Fibroblast of peridontal ligament (primary cell): ENCODE results near the gene CCDC187.

Source experiments
- DNase-seq: peaks from one replicate; pipeline ENCODE4 v3.0.0-alpha.2; 2010; ENCODE audit errors: extremely low read depth

The CCDC187 gene

GRCh38 chr9:136339173-136339957 lies 35.5 kb upstream of the CCDC187 start:
- no peak for DNase-seq

- DNase-seq, result no peak
These were observed 34.6 kb upstream of the CCDC187 start for GRCh38 chr9:136338511-136338910.

GRCh38 chr9:136337416-136338395 lies 33.8 kb upstream of the CCDC187 start:
- no peak for DNase-seq

- no peak for DNase-seq
These were observed 33.0 kb upstream of the CCDC187 start for GRCh38 chr9:136336881-136337280.

- no peak for DNase-seq
These were observed 32.4 kb upstream of the CCDC187 start for GRCh38 chr9:136336156-136336870.

GRCh38 chr9:136335296-136336155 lies 31.6 kb upstream of the CCDC187 start:
- DNase-seq, result no peak

GRCh38 chr9:136334541-136334940 lies 30.6 kb upstream of the CCDC187 start:
- no peak for DNase-seq

GRCh38 chr9:136333486-136333885 lies 29.6 kb upstream of the CCDC187 start:
- DNase-seq, result no peak

- DNase-seq, result no peak
These were observed 29.2 kb upstream of the CCDC187 start for GRCh38 chr9:136333045-136333444.

- DNase-seq, result no peak
These were observed 28.6 kb upstream of the CCDC187 start for GRCh38 chr9:136332482-136332983.

- no peak for DNase-seq
These were observed 27.9 kb upstream of the CCDC187 start for GRCh38 chr9:136331556-136332481.

GRCh38 chr9:136331030-136331429 lies 27.1 kb upstream of the CCDC187 start:
- no peak for DNase-seq

- DNase-seq, result no peak
These were observed 26.6 kb upstream of the CCDC187 start for GRCh38 chr9:136330406-136330990.

GRCh38 chr9:136329636-136330405 lies 25.9 kb upstream of the CCDC187 start:
- DNase-seq, result no peak

GRCh38 chr9:136329211-136329627 lies 25.3 kb upstream of the CCDC187 start:
- DNase-seq, result peak; percentile 15

- peak; percentile 51 for DNase-seq
These were observed 24.7 kb upstream of the CCDC187 start for GRCh38 chr9:136328622-136329041.

GRCh38 chr9:136328011-136328621 lies 24.2 kb upstream of the CCDC187 start:
- no peak for DNase-seq
